ENCODE data around the gene MKS1.

The MKS1 gene

DNA sequence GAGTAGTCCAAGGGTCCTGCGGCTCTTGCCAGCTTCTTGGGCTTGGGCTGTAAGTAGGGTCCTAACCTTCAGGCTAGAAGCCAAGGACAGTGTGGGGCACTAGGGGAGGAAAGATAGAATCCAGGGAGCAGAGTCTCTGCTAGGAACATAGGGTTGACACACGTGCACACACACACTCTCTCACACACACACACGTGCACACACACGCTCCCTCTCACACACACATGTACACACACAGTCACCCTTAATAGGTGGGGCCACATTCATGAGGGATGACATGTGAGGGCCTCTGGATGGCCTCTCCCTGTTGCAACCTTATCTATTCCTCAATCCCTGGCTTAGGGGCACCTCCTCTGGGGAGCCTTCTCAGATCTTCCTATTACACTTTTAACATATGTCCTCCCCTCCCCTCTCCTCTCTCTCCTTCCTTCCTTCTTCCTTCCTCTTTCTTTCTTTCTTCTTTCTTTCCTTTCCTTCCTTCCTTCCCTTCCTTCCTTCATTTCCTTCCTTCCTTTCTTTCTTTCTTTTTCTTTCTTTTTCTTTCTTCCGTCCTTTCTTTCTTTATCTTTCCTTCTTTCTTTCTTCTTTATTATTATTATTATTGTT is 23.4 kb downstream of the MKS1 start:
- DNase-seq: no peak

DNA sequence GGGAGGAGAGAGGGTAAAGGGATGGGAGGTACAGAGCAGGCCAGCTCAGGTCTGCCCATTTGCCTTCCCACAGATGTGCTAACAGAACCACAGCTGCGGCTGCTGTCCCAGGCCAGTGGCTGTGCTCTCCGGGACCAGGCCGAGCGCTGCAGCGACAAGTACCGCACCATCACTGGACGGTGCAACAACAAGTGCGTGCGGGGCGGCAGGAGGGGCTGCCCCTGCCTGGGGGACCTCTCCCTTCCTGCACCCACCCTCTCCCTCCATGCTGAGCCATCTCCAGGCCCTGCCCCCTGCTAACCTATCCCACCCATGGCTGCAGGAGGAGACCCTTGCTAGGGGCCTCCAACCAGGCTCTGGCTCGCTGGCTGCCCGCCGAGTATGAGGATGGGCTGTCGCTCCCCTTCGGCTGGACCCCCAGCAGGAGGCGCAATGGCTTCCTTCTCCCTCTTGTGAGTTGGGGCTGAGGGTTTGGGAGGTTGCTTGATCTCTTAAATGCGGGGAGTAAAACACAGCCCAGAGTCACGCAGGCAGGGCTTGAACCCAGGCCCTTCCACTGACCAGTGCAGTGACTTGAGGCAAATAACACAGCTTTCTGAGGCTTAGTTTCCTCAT is 25.3 kb downstream of the MKS1 start:
- no peak for DNase-seq

DNA sequence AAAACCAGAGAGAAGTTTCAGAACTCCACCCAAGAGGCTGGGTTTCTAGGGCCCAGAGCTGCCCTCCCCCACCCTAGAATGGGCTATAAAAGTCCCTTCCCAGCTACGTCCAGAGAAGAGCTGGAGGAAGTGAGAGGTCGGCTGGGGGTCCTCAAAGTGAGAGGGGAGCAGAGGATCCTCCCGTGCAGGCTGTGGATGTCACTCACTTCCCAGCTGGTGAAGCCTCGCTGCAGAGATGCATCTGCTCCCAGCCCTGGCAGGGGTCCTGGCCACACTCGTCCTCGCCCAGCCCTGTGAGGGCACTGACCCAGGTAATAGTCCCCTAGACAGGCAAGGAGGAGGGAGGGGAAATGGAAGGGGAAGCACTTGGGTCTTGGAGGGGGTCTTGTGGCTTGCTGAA is 26.4 kb downstream of the MKS1 start, which contains the start of gene EPX:
Gene EPX, plus strand, starts transcription at position 115 of the 400 bp plus-strand sequence. Its CDS starts 121 bp downstream, at position 236.
- DNase-seq: no peak

DNA sequence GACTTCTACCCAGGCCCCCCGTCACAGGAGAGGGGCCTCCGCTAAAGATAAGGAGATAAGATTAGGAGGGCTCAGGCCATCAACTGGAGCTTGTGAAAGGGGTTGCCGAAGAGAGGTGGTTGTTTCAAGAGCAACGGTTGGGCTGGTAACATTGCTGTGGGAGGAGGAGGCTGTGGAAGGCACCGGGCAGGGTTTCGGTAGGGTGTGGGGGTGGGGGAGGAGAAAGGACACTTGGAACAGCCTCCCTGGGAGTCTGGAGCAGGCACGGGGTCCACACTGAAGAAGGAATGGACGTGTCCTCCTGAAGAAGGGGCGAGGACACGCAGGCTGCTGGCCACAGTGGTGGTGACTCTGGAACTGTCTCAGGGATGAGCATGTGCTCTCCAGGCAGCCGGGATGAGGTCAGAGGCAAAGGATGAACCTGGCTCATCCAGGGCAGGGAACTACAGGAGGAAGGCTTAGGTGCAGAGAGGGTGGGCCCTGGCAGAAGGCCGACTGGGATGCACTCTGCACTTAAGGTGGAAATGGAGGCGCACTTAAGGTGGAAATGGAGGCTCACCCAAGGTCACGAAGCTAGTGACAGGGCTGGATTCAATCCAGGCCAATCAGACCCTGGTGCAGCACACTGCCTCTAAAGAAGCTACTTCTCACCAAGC is 27.7 kb downstream of the MKS1 start:
- DNase-seq: no peak

DNA sequence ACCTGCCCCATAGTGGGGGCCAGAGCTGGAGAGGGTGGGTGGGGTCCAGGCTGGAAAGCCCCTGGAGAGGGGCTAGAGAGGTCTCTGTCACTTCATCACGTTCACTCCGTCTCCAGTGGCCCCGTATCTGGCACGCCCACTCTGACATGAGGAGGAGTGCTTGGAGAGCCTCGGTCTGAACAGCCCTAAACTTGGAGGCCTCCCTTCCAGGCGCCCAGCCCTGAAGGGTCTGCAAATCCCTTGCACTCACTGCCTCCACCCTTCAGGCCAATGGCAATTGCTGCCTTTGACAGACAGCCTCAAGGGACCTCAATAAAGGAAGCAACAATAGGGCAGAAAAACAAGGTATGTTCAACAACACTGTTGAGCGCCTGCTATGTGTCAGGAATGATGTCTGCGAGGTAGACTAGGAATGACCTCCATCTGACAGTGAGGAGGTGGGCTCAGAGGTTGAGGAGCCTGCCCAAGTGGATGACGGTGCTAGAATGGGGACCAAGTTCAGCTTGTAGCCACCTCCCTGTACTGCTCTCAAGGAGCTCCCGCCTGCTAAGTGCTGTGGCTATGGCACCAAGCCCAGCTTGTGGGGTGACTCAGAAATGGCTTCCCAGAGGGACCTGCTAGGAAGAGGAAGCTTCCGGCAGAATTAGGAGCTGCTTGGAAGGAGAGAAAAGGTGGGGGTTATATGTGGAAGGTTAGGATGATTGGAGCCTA is 29.5 kb downstream of the MKS1 start:
- DNase-seq: no peak

DNA sequence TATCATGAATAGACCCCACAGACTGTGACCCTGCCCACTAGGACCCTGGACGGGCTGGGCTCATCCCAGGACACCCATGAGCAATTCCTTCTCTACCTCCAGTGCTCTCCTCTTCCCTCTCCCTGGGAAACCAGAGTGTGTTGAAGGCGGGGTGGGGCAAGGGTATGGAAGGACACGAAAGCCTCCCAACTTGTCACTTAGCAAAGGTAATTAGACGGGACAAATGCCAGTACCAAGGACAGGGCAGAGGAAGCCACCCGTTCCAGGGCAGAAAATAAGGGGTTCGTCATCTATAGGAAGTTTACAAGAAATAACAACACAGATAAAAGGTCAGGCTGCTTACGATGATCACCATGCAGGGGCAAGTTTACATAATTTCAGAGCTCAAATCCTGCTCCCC is 31.4 kb downstream of the MKS1 start:
- no peak for DNase-seq

DNA sequence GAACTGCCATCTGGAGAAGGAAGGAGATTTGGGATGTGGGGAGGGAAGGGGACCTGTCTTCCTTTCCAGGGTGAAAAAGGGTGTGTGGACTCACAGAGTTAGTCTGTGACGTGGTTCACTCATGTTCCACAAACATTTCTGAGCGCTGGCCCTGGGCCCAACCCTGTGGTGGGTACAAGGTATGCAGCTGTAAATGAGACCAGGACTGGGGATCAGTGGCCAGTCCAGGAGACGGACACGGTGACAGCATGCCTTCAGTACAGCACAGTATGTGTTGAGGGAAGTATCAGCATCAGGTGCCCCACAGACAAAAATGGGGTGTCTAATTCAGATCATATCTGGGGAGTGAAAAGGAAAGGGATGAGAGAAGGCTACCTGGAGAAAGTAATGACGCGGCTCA is 32.0 kb downstream of the MKS1 start:
- DNase-seq: no peak

DNA sequence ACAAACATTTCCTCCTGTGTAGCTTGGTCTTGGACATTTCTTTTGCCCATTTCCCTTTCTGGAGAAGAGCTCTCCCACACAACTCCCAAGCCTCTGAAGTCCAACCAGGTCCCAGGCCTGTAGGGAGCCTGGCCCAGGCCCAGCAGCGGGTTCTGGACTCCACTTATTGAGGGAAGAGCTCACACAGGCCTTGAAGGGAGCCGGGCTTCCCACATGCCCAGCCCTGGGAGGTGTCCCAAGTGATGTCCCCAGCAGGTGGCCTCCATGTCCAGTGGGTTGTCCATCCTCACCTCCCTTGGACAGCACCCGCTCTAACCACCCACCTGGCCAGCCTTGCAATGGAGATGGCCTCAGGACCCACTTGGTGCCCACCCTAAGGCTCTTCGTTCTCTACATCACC is 32.5 kb downstream of the MKS1 start:
- no peak for DNase-seq

DNA sequence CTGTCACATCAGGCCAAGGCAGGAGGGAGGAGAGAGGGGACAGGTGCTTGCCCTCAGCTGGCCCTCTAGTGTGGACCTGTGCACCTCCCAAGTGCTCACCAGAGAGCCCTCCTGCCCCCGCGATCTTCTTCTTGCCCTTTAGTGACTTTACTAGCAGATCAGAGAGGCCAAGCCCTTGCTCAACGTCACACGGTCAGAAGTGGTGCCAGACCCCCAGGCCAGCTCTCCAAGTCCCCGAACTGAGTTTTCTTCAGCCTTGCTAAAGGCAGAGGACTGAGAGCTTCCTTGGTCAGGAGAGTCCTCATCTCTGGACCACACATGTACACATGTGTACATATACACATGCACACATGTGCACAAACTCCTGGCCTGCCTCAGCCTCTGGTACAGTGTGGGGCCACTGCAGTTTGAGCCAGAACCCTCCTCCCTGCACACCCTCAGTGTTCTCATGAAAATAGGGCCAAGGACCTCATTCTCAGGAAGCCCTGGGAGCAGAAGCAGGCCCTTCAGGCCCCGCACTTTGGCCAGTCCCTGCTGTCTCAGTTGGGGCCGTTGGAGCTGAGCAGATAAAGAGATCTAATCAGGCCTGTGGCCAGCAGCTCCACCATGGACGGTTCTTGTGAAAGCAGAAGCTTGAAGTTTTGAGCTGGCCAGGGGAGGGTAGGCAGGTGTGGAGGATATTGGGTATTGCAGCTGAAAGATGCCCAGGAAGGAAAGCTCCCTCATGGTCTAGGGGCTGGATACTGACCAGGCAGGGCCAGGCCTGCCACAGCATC is 33.9 kb downstream of the MKS1 start:
- DNase-seq: no peak

DNA sequence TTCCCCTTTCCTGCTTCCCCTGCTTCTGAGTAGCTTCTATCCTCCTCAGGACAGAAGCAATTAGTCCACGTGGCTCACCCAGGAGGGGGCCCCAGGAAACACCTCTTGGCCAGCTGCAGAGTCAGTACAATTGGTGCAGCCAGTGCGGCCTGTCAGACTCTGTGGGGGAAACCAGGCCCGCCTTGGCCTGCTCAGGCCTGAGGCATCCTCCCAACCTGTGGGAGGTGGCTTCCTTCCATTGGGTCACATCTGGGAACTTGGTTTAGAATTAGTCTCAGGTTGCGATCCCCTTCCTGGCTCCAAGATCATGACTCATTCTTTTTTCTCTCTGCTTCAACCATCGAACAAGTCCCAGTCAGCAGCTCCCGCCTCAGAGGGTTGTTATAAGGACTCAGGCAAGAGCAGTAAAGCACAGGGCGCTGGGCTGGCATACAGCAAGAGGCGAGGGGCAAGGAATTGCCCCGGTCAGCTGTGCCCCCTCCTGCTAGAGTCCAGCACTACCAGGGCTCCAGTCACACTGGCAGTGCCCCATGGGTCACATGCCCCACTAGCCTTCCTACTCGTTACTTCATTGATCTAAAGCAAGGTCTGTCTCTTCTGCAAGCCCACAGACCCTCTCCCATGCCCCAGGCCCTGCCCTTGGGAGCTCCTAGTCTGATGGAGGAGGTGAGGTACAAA is 34.6 kb downstream of the MKS1 start:
- no peak for DNase-seq

DNA sequence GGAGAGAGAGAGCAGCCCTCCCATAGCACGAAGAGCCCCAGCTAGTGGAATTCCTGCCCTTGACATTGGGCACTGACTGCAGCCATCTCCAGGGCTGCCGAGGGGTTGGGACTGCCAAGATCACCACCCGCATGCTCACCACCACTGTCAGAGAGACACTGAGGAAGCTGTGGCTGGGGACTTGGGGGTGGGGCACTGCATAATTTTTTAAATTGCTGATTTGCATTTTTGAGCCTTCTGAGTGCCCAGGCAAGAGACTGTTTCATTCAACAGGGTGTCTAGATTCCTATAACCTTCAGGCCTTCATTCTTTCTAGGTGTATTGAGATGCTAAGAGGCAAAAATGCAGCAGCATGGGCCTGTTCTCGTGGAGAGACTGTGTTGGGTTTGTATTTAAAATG is 35.5 kb downstream of the MKS1 start:
- DNase-seq: no peak

DNA sequence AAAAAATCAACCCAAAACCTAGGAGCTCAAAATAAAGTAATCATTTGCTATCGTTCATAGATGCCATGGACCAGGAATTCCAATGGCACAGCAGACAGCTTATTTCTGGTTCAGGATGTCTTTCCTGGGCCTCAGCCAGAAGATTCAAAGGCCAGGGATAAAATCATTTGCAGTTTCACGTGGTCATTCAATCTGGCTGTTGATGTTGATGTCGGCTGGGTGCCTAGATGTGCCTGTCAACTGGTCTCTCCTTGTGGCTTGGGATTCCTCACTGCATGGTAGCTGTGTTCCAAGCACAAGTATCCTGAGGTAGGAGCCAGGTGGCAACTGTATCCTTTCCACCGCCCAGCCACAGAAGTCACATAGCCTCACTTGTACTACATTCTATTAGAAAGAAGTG is 37.3 kb downstream of the MKS1 start:
- no peak for DNase-seq

DNA sequence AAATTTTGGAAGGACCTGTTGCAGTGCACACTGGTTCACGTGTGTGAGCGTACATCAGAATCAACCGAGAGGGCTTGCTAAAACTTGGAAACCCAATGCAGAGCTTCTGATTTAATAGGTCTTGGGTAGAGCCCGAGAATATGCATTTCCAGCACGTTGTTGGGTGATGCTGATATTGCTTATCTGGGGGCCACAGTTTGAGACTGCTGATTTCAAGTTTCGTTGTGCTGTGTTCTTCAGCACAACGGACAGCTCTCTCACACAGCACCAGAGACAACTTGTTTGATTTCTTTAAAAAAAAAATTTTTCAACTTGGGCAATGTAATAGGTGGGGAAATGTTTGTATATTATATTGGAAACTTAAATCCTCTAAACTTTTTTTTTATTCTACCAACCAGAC is 42.9 kb downstream of the MKS1 start:
- DNase-seq: no peak

DNA sequence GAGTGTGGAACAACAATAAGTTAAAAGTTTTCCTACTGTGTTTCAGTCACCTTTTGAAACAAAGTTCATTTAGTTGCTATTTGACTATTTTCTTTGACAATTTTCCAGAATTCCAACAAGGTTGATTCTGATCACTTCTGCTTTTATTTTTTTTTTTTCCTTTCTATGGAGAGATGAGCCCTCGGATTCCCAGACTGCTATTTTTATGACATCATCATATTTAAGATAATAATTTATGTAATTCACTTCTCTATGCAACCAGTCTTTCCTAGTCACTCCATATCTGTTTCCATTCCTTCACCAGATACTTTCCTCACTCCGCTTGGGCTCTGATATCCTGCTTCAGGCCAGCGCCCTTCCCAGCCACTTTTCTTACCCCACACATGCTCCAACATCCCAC is 44.2 kb downstream of the MKS1 start:
- DNase-seq: no peak

DNA sequence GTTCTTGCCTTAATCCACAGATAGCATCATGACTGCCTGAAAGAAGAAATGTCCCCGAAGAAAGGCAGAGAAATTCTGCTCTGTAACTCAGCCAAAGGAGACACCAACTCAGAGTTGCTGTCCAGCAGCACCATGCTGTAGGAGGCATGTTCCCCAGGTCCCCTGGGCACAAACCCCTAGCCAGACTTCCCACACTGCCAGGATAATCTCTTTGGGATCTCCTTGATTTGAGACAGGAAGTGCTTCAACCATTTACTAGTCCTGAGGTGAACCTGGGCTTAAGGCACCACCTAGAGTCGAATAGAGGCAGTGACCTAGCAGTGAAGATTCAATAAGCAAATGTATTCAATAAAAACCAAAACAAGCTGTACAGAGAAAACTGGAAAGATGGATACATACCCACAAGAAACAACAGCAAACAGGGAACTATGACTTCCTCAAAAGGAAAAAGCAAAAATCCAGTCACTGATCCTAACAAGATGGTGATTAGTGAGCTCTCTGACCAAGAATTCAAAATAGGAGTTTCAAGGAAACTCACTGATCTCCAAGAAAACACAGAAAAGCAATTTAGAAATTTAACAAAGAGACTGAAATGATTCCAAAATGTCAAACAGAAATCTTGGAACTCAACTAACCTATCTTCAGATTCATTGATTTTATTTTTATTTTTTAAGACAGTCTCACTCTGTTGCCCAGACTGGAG is 46.5 kb downstream of the MKS1 start:
- peak; percentile 19 to 38 for DNase-seq

DNA sequence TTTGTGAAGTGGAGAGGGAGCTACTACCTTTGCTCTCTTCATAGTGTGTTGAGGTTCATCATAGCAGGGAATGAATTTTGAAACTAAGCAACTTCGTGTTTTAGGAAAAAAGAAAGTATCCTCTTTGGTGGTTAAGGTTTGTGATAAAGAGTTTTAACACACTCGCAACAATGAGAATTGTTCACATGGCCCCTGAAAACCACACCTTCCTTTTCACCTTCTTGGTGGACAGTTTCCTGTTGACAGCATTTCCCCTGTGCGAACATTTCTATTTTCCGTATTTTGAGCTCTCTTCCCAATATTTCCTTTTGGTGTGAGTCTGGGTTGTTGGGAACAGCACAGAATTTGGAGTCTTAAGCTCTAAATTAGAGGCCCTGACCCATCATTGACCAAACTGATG is 48.4 kb downstream of the MKS1 start:
- no peak for DNase-seq

DNA sequence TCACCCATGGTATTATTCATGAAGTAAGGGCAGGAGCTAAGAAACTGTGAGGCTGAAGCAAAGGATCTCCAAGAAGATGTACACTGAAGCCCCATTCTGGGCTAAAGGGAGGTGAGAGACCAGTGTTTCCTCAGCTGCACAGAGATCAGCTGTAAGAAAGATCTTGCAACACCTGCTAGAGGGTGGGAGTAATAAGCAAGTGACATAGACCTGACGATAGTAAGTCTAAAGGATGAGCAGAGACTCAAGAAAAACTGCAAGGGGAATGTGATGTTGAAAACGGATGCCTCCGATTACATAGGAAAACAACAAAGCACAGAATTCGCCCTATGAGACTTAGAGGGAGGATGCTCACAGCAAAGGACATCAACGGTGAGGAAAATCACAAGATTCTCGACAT is 52.4 kb downstream of the MKS1 start, which contains the start of gene OR4D2:
Gene OR4D2, plus strand, starts transcription at position 301 of the 400 bp plus-strand sequence. CDS start 2,674 bp downstream, outside the sequence.
- DNase-seq: no peak

DNA sequence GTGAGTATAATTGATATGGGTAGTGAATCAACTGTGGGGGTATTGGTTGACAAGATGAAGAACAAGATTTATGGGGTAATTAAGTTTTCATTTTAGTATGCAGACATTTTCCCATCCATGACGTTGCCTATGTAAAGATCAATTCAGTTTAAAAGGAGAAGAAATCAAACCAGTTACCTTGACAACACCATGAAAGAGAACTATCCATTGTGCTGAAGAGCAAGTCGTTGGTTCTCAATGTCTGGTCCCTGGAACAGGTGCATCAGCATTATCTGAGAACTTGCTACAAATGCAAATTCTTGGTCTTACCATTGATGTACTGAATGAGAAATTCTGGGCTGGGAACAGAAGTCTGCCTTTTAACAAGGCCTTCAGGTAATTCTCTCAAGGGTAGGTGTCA is 53.1 kb downstream of the MKS1 start:
- DNase-seq: no peak

DNA sequence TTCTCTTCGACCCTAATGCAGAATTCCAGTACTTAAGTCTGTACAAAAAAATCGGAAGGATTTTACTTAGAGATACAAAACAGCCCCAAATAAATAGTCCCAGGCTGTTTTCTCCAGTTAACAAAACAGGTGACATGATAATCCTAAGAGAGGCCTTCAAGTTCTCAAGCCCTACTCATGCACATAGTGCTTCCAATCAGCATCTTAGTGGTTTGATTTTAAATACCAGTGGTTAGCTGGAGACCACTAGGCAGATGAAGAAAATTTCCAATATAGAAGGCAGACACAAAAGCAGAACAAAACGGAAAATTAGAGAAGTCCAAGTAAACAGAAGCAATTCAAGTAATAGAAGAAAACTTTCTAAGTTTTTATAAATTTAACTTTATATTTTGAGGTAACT is 57.5 kb downstream of the MKS1 start:
- no peak for DNase-seq

DNA sequence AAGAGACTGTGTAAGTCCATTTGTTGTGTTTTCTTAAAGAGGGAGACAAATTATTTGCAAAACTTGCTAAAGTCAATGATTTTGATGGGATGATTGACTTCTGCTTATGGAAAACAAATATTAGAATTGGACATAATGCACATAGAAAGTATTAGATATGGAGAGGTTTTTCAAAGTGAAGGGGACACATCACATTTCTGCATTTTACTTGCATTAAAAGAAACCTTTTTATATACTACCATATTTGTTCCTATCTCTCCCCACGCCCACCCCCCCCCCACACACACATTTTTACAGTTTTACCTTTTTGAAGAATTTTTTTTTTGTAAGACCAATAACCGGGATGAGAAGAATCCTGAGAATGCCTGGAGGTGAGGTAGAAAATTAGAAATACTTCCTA is 60.9 kb downstream of the MKS1 start:
- no peak for DNase-seq

Data from stimulated activated CD4-positive, alpha-beta T cell treated with anti-CD3 and anti-CD28 coated beads, Interleukin-2, amount 100 ng/mL, for 24 hours (primary cell).